ENCODE measurements around the gene CXCL3.
"Not testable (repeated sequence)": the region's sequence is repeated elsewhere in the genome, so short reads cannot be mapped to it uniquely, and the experiment has no call there.

Gene CXCL3

DNA sequence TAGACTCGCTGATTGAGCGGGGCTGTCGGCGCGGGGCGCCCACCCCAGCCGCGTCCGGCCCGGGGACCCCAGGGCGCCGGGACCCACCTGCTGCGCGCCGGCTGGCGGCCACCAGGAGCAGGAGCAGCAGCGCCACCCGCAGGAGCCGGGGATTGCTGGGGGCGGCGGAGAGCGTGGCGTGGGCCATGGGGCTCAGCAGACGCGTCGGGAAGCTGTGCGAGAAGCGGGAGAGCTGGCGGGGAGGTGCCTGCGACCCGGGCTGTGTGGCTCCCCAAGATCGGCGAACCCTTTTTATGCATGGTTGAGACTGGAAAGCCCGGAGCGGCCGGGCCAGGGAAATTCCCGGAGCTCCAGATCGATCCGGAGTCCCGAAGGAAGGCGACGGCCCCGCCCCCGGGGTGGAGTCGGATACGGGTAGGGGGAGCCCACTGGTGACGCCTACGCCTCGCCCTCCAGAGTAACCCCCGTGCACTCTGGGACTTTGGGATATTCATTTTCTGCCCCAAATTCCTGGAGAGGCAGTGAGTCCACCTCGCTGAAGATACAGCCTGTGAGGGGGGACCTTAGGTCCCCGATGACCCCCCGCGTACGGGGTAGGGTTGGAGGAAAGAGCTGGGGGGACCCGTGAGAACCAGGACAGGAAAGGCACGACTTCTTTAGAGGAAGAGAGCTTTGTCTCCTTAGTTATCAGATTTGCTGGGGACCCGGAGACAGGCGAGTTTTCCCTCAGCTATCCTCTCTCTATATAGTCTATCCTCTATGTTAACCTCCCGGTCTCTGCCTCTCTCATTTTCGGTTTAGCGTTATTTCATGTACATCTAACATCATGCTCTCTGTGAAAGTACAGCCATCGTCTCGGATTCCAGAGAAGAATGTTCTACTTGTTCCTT, at the start of gene CXCL3:
TSS of gene CXCL3 (minus strand) at position 265 of the 890 bp plus-strand sequence. CDS start at position 187, 78 bp downstream.
- peak; percentile 68 for DNase-seq

DNA sequence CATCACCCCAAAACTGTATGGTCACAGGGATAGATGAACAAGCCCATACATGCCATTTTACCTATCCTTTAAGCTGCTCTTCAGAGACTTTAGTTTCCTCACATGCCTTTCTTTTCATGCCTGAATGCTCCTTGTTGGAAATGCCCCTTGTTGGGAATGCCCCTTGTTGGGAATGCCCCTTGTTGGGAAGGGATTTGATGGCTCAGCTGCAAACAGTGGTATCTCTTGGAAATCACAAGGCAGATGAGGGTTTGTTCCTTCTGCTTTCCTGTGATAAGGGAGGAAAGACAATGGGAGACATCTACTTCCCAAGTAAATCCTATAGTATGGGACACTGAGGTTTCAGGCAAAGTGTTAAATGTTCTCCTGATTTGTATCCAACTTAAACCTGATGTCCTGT, 49.0 kb upstream of the CXCL3 start:
- no peak for DNase-seq

DNA sequence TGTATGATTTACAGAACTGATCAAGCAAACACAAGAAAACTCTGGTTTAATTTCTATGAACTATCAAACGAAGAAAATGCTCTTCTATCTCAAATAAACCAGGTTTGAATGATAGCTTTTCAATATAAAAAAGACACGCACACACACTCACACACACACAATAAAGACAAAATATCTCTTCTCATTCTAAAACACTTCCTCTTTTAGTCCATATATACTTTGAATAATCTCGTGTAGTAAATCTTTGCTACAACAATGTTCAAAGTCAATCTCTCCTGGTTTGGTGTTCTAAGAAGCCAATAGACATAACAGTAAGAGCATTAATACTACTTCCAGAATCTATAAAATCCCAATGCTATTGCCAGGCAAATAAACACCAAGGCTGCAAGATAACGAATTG, 47.2 kb upstream of the CXCL3 start:
- no peak for DNase-seq

DNA sequence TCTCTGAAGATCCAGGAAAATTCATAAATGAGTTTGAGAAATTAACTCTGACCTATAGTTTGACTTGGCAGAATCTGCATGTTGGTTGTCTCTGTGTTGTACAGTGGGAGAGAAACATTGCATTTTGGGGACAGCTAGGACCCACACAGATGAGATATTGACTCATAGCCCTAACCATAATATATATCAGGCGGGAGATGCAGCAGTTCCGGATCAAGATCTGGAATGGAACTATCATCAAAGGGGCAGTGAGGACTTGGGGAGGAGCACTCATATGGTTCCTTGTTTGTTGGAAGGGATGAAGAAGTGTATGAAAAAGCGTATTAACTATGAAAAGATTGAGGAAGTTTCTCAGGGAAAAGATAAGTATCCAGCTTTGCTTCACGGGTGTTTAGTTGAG, 46.5 kb upstream of the CXCL3 start:
- no peak for DNase-seq

DNA sequence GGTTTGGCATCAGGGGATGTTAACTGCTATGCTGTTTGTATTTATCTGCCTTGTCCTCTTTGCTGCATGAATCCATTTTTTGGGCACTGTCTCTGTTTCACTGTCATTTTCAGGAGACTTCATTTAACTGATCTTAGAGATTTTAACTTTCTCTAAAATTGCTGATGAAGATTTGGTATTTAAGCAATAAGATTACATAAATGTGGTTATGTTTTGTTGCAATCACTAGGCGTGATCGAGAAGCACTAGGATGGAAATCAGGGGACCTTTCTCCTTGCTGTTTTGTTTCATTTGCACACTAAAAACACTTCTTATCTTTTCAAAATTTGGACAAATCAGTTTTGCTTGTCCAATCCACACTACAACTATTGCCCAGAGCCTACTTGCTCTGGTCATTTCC, 45.1 kb upstream of the CXCL3 start:
- DNase-seq, result no peak

DNA sequence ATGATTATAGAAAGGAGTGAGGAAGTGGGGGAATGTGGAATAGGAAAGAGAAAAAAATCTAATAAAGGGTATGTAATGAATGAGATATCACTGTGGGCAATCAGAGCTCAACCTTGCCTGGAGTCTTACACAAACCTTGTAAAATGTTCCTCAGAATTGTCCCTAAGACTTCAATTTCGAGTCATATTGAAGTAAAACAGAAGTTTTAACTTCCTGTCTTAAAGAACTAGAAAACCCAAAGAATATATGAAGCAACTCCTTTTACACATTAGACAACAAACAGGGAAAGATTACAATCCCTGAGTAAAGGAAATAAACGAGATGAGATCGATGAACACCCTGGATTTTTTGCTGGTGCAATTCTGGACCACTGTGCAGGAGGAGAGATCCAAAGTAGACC, 42.5 kb upstream of the CXCL3 start:
- no peak for DNase-seq

DNA sequence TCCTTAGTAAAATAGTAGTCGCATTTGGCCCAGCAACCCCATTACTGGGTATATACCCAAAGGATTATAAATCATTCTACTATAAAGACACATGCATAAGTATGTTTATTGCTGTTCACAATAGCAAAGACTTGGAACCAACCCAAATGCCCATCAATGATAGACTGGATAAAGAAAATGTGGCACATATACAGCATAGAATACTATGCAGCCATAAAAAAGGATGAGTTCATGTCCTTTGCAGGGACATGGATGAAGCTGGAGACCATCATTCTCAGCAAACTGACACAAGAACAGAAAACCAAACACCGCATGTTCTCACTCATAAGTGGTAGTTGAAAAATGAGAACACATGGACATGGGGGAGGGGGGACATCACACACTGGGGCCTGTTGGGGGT, 41.9 kb upstream of the CXCL3 start:
- not testable (repeated sequence) for DNase-seq

DNA sequence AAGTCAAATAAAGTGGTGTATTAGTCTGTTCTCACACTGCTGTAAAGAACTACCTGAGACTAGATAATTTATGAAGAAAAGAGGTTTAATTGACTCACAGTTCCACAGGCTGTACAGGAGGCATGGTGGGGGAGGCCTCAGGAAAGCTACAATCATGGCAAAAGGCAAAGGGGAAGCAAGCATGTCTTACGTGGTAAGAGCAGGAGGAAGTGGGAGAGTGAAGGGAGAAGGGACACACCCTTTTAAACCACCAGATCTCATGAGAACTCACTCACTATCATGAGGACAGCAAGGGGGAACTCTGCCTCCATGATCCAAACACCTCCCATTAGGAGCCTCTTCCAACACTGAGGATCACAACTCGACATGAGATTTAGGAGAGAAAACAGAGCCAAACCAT, 40.5 kb upstream of the CXCL3 start:
- DNase-seq, result not testable (repeated sequence)

DNA sequence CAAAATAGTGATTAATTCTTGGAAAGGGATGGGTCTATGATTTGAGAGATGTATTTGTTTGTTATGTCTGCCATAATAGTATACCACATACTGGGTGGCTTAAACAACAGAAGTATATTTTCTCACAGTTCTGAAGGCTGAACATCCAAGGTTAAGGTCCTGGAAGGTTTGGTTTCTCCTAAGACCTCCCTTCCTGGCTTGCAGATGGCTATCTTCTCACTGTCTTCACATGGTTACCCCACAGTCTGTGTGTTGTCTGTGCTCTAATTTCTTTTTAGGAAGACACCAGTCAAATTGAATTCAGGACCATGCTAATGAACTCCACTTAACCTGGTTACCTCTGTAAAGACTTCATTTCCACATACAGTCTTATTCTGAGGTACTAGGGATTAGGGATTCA, 34.9 kb upstream of the CXCL3 start:
- no peak for DNase-seq

DNA sequence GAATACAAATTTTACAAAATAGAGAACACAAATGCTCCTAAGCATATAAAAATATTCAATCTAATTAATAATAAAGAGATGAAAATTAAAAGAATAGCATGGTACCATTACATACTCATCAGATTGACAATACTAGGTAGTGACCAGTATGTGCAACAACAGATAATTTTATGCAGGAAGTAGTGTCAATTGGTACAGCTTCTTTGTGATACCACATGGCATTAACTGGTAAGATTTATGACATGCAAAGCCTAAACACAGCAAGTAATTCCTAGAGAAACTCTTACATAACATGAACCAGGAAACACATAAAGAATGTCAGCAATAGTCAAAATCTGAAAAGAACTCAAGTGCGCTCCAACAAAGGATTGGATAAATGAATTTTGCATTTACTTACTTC, 34.2 kb upstream of the CXCL3 start:
- no peak for DNase-seq

DNA sequence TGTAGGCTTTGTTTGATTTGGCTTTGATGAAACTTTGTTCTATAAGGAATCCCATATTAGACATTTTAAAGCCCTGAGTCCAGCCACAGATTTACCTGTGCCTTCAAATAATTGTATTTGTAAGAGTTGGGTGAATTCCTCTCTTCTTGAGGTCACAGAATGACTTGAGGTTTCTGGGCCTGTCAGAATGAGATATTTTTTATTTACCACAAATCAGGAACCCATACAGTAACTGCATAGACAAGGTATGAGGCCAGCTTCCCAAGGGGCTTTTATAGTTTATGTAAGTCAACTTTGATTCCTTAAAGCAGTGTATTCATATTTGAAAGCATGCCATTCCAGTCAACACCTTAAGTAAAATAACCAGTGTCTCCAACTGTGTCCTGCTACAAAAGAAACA, 29.1 kb upstream of the CXCL3 start:
- DNase-seq, result peak; percentile 38

DNA sequence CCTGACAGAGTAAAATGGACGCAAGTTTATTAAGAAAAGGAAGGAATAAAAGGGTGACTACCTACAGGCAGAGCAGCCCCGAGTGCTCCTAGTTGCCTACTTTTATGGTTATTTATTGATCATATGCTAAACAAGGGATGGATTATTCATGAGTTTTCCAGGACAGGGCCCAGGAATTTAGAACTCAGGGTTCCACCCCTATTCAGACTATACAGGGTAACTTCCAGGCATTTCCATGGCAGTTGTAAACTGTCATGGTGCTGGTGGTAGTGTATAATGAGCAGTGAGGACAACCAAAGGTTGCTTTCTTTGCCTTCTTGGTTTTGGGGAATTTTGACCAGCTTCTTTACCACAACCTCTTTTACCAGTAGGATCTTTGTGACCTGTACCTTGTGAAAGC, 27.7 kb upstream of the CXCL3 start:
- no peak for DNase-seq

DNA sequence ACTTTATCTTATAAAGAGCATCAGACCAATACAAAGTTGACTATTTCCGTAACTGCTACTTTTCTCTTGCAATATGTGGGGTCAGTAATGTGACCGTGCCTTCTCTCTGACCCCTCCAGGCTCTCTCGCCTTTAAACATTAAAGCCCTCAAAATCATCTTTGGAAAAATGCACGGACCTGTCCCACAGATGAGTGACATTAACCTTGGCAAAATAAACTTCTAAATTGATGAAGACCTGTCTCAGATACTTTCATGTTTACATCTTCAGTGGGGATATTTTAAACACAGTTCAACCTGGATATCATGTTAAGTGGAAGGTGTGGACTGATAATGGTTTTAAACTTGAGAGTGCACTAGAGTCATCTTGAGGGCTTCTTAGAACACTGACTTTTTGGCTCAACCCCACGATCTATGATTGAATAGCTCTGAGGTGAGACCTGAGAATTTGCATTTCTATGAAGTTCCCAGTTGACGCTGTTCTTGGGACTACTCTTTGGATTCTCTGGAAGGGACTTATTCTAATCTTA, 26.7 kb upstream of the CXCL3 start:
- no peak for DNase-seq

DNA sequence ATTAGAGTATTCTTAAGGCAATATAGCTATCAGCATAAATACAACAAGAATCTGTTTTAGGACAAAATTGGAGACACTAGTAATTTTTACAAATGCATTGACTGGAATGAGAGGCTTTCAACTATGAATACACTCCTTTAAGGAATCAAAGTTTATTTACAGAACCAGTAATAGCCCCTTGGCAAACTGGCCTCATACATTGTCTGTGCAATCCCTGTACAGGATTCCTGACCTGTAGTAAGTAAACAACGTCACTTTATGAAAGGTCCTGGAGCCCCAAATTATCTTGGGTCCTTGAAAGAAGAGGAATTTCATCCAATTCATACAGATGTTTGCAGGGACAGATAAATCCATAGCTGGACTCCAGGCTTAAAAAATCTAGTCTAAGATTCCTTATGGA, 25.4 kb upstream of the CXCL3 start:
- no peak for DNase-seq

DNA sequence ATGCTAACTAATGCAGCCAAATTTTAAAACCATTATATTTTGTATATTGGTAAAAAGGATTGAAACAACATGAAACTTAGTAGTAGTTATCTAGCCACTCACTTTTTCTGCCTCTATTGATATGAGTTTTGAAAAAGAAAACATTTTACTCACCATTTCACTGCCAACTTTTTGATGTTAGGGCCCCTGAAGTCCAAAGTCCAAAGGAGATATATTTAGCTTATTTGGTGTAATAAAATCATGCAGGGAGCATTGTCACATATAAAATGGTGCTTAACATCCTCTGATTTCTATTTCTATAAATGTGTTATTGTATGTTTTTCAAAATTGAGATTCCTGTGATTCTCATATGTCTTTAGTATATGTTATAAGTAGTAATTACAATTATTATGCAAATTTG, 24.5 kb upstream of the CXCL3 start:
- no peak for DNase-seq

DNA sequence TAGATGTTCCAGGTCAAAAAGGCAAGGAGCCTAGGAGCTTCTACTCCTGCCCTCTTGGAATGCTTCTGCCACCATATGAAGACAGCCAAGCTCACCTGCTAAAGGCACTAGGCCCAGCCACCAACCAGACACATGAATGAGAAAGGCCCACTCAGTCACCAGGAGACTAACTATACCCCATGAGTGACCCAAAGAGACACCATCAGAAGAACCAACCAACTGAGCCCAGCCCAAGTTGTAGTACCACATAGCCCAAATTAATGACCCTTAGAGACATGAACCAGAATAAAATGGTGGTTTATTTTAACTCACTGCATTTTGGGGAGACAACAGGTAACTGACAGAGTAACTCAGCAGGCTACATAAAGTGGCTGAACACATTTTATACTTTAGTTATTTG, 22.9 kb upstream of the CXCL3 start:
- no peak for DNase-seq

DNA sequence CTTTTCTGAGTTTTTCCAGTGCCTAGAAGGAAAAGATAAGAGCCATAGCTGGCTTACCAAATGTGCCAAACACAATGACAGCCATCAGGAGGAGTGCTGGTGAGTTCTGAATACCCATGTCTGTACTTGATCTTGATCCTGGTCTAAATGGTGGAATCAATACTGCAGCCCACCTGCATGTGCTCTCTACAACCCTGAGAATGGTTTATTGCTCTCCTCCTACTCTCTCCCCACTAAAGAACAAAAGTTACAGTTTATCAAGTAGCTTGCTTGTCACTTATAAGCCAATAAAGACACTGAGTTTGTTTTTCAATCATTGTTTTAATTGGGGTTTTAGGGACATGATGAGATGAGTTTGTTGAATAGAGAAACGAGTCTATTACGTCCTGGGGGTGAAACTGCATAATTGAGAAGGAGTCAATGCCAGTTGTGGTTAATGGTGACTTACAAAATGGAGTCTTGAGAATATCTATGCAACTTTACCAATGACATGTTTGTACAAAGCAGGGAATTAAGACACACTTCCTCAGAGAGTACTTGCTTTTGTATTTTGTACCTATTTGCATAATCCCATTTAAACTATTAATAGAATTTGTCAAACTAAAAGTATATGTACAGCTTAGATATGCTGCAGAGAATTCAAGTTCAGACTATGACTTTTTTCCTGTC, 20.8 kb upstream of the CXCL3 start:
- no peak for DNase-seq

DNA sequence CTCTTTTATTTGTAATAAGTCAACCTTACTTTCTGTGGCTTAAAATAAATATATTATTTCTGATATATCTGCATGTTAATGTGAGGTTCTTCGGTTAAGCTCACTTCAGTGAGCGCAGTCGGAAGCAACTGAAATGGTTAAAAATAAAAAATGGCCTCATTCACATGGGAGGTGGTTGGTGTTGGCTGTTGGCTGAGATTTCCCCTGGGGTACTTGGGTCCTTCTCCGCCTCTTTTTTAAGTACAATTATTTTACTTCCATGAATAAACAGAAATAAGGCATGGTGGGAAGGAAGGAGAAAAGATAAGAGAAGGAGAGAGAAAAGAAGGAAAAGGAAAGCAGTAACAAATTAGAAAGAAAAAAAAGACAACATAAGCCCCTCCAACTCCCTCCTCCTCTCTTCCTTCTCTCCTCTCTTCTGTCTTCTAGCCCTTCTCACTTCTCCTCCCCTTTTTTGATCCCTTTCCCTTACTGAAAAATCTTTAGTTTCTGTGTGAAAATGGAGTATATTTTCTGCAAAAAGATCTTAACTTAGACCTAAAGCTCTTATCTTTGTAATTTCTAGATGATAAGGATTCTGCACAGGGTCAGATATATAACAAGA, 19.7 kb upstream of the CXCL3 start:
- no peak for DNase-seq

DNA sequence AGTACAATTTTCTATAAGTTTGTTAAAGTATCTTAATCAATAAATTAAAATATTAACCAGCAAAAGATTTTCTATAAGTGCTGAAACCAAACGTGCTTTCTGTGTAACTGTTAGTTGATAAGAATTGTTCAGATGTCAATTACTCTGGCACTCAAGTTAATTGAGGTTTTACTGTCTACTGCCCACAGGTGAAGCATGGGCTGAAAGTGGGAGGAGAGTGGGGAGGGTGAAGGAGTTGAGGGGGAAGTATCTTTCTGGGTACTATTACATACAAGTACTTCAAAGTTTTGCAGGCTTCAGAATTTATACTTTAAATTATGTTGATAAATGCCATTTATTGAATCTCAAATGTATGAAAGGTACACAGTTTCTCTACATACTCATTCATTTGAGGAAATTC, 19.1 kb upstream of the CXCL3 start:
- DNase-seq, result no peak

DNA sequence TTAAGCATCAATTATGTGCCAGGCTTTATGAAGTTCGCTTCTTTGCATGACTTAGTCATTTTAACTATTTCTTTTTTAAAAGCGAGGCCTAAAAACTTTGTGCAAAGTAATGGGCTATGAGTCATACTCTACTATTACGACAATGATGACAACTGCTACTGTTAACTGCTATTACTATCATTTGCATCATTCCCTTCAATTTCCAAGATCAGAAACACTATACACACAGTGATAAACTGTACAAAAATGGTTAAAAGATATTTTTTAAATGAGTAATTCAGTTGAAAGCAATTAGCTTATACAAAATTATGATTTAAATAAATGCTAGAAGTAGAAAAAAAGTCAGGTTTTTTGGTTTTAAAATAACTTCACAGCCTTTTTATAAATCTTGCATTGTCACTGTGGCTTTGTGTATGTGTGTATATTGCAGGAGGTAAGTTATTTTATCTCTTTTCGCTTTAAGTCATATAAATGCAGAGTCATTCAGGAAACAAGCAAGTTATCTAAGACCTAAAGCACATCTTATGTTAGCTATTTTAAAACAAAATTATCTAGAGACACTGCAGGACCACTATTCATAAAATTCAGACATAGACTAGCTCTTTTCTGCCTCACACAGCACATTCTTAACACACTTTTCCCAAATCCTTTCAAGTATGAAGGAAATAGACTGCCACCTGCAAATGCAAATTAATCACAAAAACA, 18.5 kb upstream of the CXCL3 start:
- peak; percentile 92 for DNase-seq

DNA sequence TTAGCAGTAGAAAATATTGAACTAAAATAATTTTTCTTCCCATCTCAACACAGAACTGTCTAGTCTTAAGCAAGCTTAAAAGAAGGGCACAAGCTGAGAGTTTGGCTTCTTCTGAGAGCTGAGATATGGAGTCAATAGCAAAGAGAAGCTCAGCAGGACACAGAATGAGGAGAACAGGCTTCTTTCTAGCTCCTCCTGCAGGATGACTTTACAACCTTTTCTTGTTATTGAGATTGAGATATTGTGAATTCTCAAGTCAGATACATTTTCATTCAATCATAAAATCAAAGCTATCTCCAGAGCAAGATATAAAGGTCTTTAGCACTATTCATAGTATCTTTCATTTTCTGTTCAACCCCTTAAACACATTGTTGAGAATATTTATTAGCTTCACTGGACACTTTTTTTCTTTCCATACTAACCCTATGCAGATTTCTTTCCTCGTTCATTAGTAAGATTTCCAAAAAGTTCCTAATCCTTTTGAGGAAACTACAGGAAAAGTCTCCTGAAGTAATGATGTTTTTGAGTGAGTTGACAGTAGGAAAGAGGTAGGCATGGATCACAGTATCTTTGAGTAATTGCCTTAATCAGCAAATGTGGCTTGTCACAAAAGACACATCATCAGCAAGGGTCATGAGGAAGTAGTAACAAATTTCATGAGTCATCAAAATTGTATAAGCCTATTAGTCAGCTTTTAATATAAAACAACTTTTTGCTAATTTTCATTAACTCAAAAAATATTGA, 17.8 kb upstream of the CXCL3 start:
- peak; percentile 63 for DNase-seq

DNA sequence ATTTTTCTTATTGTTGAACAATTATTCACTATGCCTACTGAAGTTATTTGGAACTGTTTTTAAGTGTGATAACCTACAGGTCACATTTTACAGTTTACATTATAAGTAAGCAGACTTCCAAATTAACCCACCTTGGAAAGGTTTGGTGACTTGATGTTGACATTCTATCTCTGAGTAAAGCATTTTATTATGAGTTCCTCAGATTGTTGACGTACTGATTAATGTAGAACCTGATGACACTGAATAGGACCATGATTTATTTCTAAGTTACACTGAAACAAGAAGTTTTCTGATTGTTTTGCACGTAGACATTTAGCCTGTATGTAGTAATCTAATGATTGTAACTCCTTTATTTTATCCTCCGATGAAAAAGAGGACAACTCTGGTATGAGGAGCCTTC, 17.0 kb upstream of the CXCL3 start:
- DNase-seq, result no peak
